ENCODE data around the gene ZNF487.
"Not testable (repeated sequence)": the region's sequence is repeated elsewhere in the genome, so short reads cannot be mapped to it uniquely, and the experiment has no call there.

ZNF487 gene

DNA sequence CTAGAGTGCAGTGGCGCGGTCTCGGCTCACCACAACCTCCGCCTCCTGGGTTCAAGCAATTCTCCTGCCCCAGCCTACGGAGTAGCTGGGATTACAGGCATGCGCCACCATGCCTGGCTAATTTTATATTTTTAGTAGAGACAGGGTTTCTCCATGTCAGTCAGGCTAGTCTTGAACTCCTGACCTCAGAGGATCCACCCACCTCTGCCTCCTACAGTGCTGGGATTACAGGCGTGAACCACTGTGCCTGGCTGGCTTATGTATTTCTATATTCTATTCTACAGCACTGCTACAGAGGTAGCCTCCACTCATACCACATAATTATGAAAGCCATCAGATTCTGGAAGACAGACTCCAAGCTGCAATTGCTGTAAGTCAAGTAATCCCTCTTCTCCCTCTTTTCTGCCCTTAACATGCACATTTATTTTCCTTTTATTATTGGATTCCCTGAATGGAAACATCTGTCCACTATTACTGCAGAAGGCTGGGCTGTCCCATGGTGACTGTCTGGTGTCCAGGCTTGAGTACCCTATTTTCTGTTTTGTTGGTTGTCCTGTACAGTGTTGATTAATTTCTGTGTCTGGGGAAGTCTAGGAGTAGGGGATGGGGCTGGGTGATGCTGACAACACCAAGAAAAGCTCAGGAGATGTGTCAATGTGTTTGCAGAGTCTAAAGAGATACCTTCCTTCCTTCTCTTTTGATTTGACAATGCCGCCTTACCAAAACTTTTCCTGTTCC is 5.8 kb upstream of the ZNF487 start:
- no peak for DNase-seq (ENCODE audit: low read depth in 2 of 2, low spot score in 1 of 2)

- DNase-seq (ENCODE audit: low read depth in 2 of 2, low spot score in 1 of 2) = no peak
Measured at GRCh38 chr10:43437141-43437870, 395 bp downstream of the ZNF487 start.

DNA sequence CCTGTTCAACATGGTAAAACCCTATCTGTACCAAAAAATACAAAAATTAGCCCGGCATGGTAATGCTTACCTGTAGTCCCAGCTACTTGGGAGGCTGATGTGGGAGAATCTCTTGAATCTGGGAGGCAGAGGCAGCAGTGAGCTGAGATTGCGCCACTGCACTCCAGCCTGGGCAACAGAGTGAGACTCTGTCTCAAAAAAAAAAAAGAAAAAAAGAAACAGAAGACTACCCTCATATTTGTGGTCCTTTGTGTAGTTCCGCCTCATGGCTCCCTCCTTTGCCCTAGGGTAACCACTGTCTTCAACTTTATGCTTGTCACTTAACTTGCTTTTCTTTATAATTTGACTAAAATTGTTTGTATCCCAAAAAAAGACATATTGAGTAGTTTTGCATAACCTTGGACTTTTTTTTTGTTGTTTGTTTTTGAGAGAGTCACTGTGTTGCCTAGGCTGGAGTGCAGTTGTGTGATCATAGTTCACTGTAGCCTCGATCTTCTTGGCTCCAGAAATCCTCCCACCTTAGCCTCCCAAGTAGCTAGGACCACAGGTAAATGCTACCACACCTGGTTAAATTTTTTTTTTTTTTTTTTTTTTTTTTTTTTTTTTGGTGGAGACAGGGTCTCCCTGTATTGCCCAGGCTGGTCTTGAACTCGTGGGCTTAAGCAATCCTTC is 3.7 kb downstream of the ZNF487 start:
- no peak for DNase-seq (ENCODE audit: low read depth in 2 of 2, low spot score in 1 of 2)

- DNase-seq (ENCODE audit: low read depth in 2 of 2, low spot score in 1 of 2) = no peak
Measured at GRCh38 chr10:43444323-43444722, 7.4 kb downstream of the ZNF487 start.

GRCh38 chr10:43444897-43445466 is 8.1 kb downstream of the ZNF487 start:
- no peak for DNase-seq (ENCODE audit: low read depth in 2 of 2, low spot score in 1 of 2)

DNA sequence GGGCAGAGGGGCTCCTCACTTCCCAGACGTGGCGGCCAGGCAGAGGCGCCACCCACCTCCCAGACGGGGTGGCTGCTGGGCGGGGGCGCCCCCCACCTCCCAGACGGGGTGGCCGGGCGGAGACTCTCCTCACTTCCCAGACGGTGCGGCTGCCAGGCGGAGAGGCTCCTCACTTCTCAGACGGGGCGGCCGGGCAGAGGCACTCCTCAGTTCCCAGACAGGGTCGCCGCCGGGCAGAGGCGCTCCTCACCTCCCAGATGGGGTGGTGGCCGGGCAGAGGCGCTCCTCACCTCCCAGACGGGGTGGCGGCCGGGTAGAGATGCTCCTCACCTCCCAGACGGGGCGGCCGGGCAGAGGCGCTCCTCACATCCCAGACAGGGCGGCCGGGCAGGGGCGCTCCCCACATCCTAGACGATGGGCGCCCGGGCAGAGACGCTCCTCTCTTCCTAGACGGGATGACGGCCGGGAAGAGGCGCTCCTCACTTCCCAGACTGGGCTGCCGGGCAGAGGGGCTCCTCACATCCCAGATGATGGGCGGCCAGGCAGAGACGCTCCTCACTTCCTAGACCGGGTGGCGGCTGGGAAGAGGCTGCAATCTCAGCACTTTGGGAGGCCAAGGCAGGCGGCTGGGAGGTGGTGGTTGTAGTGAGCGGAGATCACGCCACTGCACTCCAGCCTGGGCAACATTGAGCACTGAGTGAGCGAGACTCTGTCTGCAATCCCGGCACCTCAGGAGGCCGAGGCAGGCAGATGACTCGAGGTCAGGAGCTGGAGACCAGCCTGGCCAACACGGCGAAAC is 9.5 kb downstream of the ZNF487 start:
- DNase-seq (ENCODE audit: low read depth in 2 of 2, low spot score in 1 of 2) = not testable (repeated sequence)

GRCh38 chr10:43448742-43449141 is 11.8 kb downstream of the ZNF487 start:
- no peak for DNase-seq (ENCODE audit: low read depth in 2 of 2, low spot score in 1 of 2)

- DNase-seq (ENCODE audit: low read depth in 2 of 2, low spot score in 1 of 2) = no peak
Measured at GRCh38 chr10:43452356-43452914, 15.5 kb downstream of the ZNF487 start.

DNA sequence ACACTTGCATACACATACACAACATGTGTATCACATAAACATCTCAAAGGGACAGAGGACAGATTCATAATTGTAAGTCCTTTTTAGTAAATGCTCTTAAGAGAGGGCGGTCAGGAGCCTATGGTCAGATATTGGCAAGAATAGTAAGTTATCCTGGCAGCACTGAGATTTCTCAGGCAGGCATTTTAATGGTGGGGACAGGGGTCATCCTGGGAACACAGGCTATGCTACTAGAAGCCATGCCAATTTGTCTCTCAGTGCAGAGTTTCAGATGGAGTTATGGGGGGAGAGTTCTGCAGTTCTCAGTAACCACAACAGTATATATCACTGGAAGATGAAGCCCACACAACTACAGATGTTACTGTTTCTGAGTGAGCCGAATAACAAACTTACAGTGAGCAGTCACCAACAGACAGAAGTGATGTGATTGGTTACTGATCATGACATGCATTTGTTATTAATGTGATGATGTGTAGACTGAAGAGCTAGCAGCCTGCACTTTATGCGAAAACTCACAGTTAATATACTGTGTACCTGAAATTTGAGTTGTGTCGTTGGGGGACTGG is 16.4 kb downstream of the ZNF487 start:
- DNase-seq (ENCODE audit: low read depth in 2 of 2, low spot score in 1 of 2) = no peak

GRCh38 chr10:43454025-43454424 is 17.1 kb downstream of the ZNF487 start:
- DNase-seq (ENCODE audit: low read depth in 2 of 2, low spot score in 1 of 2) = not testable (repeated sequence)

DNA sequence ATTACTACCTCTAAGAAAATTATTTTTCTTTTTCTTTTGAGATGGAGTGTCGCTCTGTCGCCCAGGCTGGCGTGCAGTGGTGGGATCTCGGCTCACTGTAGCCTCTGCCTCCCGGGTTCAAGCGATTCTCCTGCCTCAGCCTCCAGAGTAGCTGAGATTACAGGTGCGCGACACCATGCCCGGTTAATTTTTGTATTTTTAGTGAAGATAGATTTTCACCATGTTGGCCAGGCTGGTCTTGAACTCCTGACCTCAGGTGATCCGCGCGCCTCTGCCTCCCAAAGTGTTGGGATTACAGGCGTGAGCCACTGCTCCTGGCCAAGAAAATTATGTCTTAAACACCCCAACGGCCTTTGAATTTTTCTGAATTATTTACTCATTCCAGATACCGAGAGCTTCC is 19.6 kb downstream of the ZNF487 start:
- not testable (repeated sequence) for DNase-seq (ENCODE audit: low read depth in 2 of 2, low spot score in 1 of 2)

GRCh38 chr10:43458227-43458626 is 21.3 kb downstream of the ZNF487 start:
- DNase-seq (ENCODE audit: low read depth in 2 of 2, low spot score in 1 of 2) = no peak

- DNase-seq (ENCODE audit: low read depth in 2 of 2, low spot score in 1 of 2) = no peak
Measured at GRCh38 chr10:43461950-43462349, 25.0 kb downstream of the ZNF487 start.

DNA sequence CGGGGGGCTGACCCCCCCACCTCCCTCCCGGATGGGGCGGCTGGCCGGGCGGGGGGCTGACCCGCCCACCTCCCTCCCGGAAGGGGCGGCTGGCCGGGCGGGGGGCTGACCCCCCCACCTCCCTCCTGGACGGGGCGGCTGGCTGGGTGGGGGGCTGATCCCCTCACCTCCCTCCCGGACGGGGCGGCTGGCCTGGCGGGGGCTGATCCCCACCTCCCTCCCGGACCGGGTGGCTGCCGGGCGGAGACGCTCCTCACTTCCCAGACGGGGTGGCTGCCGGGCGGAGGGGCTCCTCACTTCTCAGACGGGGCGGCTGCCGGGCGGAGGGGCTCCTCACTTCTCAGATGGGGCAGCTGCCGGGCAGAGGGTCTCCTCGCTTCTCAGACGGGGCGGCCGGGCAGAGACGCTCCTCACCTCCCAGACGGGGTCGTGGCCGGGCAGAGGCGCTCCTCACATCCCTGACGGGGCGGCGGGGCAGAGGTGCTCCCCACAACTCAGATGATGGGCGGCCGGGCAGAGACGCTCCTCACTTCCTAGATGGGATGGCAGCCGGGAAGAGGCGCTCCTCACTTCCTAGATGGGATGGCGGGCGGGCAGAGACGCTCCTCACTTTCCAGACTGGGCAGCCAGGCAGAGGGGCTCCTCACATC is 28.3 kb downstream of the ZNF487 start:
- not testable (repeated sequence) for DNase-seq (ENCODE audit: low read depth in 2 of 2, low spot score in 1 of 2)

GRCh38 chr10:43465736-43466120 is 28.8 kb downstream of the ZNF487 start:
- not testable (repeated sequence) for DNase-seq (ENCODE audit: low read depth in 2 of 2, low spot score in 1 of 2)

- DNase-seq (ENCODE audit: low read depth in 2 of 2, low spot score in 1 of 2) = no peak
Measured at GRCh38 chr10:43471146-43471545, 34.2 kb downstream of the ZNF487 start.

DNA sequence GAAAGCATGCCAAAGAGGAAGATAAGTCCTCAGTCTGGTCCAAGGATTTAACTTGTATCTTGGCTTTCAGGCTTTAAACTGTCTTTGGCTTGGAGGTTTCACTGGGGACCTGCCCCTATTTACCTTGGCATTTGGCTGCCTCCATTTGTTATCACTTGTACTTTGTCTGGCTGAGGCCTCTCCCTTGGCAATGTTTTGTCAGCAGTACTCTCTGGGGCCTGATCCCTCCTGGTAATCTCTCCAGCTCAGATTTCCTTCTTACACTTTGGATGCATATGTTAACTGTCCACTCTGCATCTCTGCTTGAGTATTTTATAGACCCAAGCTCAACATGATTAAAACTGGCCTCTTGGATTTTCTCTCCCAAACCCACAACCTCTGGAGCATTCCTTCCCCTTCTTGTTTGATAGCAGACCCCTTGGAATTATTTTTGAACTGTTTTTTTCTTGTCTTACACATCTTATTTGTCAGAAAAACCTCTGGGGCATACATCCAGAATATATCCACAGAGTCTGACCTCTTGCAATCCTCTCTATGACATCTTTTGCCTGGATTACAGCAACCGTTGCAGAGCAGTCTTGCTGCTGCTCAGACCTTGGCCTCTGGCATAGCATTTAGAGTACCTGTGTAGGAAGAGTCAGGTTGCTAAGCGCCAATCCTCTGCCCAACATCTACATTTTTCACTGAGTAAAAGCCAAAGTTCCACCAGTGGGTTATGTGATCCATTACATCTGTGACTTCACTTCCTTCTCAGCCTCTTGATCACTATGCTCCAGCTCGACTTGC is 35.2 kb downstream of the ZNF487 start:
- DNase-seq (ENCODE audit: low read depth in 2 of 2, low spot score in 1 of 2) = no peak

- no peak for DNase-seq (ENCODE audit: low read depth in 2 of 2, low spot score in 1 of 2)
Measured at GRCh38 chr10:43479275-43479674, 42.4 kb downstream of the ZNF487 start.

All from stimulated activated CD8-positive, alpha-beta memory T cell treated with anti-CD3 and anti-CD28 coated beads, Interleukin-4, amount 100 ng/mL, for 4 hours (primary cell).